ENCODE data around the gene CORO1C.

Gene CORO1C

DNA sequence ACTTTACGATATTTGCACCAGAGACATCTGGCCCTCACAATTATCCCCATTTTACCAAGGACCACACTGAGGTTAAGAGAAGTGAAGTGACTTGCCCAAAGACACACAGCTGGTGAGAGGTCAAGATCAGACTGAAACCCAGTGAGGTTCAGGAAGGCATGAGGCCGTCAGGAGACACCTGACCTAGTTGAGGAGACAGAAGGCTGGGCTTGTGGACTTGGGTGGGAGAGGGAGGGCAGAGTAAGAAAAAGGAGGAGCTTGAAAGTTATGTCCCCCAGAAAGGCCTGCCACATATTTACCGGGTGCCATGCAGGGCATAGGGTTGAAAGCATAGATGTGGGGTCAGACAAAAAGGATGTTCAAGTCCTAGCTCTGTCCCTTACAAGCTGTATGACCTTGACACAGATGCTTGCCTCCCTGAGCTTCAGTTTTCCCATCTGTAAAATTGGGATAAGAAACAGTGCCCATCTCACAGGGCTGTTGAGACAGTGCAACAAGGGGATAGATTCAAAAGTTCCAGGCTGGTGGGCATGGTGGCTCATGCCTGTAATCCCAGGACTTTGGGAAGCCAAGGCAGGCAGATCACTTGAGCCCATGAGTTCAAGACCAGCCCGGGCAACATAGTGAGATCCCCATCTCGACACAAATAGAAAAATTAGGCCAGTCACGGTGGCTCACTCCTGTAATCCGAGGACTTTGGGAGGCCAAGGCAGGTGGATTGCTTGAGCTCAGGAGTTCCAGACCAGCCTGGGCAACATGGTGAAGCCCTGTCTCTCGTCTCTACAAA, 104.0 kb downstream of the CORO1C start:
- Histone ChIP-seq H3K27me3 (replicated peaks in 2 of 5; ENCODE audit: control insufficient read depth in 4 of 5, insufficient read depth in 5 of 5, low read length in 4 of 5) (no peaks in the 10 kb centered on the region), H3K36me3 (ENCODE audit: control insufficient read depth in 4 of 4, insufficient read depth in 4 of 4, low read length in 3 of 4) (peaks cover 7 to 48% (median 29%) of the 10 kb centered on the region in 4 experiments), H3K4me1 (ENCODE audit: control extremely low read depth in 1 of 4, control insufficient read depth in 4 of 4, insufficient read depth in 4 of 4, low read length in 3 of 4) (peaks cover 13 to 60% (median 50%) of the 10 kb centered on the region in 4 experiments), H3K27ac (ENCODE audit: insufficient read depth in 1 of 2, low read depth in 1 of 2, low read length in 2 of 2, poor library complexity in 1 of 2, severe bottlenecking in 2 of 2) (peak overlapping the region in 1 of 2 experiments; percentile 87), H3K4me3 (ENCODE audit: control insufficient read depth in 1 of 7, extremely low read depth in 1 of 7, insufficient read depth in 4 of 7, low read depth in 2 of 7, low read length in 6 of 7) (peak overlapping the region in 2 of 7 experiments; percentile 3 to 8), H3K9me3 (ENCODE audit: control extremely low read depth in 1 of 5, control insufficient read depth in 4 of 5, insufficient read depth in 2 of 5, low read depth in 1 of 5, low read length in 4 of 5) (no peaks in the 10 kb centered on the region)
- WGBS (ENCODE audit: insufficient coverage): 100% methylated on average over 5 of the region's 8 CpGs
- POLR2A ChIA-PET: no interaction called here
- CTCF ChIA-PET: interaction anchor here (1.2 to 30.5 kb wide), 5 partner anchors 9 to 198 kb away, joined by 3 to 591 read pairs (median 4); partner anchors contain the start of genes ISCU and SART3
- DNase-seq: no peak

DNA sequence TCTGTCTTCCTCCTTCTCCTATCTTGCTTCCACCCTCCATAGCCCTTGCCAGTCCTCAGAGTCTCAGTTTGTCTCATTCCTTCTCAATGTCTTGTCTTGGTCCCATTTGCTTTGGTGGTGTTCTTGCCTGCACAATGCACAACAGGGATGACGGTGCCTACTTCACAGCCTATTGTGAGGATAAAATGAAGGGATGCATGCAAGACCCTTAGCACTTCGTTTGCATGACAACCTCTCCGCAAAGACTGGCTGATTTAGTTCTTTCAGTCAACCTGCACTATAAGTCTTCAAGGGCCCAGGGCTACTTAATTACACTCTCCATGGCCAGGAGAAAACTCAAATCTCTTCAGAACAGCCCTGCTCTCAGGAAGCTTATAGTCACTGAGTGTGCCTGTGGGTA, 106.1 kb downstream of the CORO1C start:
- ChIA-PET CTCF (interaction anchor here (1.4 to 30.5 kb wide), 2 partner anchors 10 to 57 kb away, joined by 4 to 591 read pairs; partner anchors contain the start of genes ISCU and SART3), POLR2A (no interaction called here)
- no peaks in the 10 kb centered on the region for H3K9me3 ChIP-seq (ENCODE audit: control extremely low read depth in 1 of 5, control insufficient read depth in 4 of 5, insufficient read depth in 2 of 5, low read depth in 1 of 5, low read length in 4 of 5)
- H3K36me3 ChIP-seq (ENCODE audit: control insufficient read depth in 4 of 4, insufficient read depth in 4 of 4, low read length in 3 of 4): peaks cover 7 to 55% (median 45%) of the 10 kb centered on the region in 4 experiments
- H3K27me3 ChIP-seq (replicated peaks in 2 of 5; ENCODE audit: control insufficient read depth in 4 of 5, insufficient read depth in 5 of 5, low read length in 4 of 5): no peaks in the 10 kb centered on the region
- no peak overlapping the region for H3K27ac ChIP-seq (ENCODE audit: insufficient read depth in 1 of 2, low read depth in 1 of 2, low read length in 2 of 2, poor library complexity in 1 of 2, severe bottlenecking in 2 of 2)
- WGBS (ENCODE audit: insufficient coverage): 88% methylated on average over 3 of the region's 3 CpGs
- no peak overlapping the region for H3K4me3 ChIP-seq (ENCODE audit: control insufficient read depth in 1 of 7, extremely low read depth in 1 of 7, insufficient read depth in 4 of 7, low read depth in 2 of 7, low read length in 6 of 7)
- DNase-seq: no peak
- H3K4me1 ChIP-seq (ENCODE audit: control extremely low read depth in 1 of 4, control insufficient read depth in 4 of 4, insufficient read depth in 4 of 4, low read length in 3 of 4): peaks cover 10 to 48% (median 30%) of the 10 kb centered on the region in 4 experiments

DNA sequence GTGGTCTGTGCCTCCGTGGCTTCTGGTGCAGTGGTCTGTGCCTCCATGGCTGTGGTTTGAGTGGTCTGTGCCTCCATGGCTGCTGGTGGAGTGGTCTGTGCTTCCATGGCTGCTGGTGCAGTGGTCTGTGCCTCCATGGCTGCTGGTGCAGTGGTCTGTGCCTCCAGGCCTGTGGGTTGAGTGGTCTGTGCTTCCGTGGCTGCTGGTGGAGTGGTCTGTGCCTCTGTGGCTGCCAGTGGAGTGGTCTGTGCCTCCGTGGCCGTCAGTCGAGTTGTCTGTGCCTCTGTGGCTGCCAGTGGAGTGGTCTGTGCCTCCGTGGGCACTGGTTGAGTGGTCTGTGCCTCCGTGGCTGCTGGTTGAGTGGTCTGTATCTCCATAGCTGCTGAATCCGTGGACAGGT, 107.7 kb downstream of the CORO1C start:
- ChIA-PET CTCF (interaction anchor here (30.5 kb wide), 1 partner anchor 55 kb away, joined by 591 read pairs; the partner anchor contains the start of genes ISCU and SART3), POLR2A (no interaction called here)
- H3K4me1 ChIP-seq (ENCODE audit: control extremely low read depth in 1 of 4, control insufficient read depth in 4 of 4, insufficient read depth in 4 of 4, low read length in 3 of 4): peaks cover 5 to 37% (median 13%) of the 10 kb centered on the region in 4 experiments
- no peaks in the 10 kb centered on the region for H3K27me3 ChIP-seq (replicated peaks in 2 of 5; ENCODE audit: control insufficient read depth in 4 of 5, insufficient read depth in 5 of 5, low read length in 4 of 5)
- DNase-seq: no peak
- WGBS (ENCODE audit: insufficient coverage): 100% methylated on average over 8 of the region's 8 CpGs
- no peaks in the 10 kb centered on the region for H3K9me3 ChIP-seq (ENCODE audit: control extremely low read depth in 1 of 5, control insufficient read depth in 4 of 5, insufficient read depth in 2 of 5, low read depth in 1 of 5, low read length in 4 of 5)
- H3K36me3 ChIP-seq (ENCODE audit: control insufficient read depth in 4 of 4, insufficient read depth in 4 of 4, low read length in 3 of 4): peaks cover 7 to 61% (median 49%) of the 10 kb centered on the region in 4 experiments
- H3K4me3 ChIP-seq (ENCODE audit: control insufficient read depth in 1 of 7, extremely low read depth in 1 of 7, insufficient read depth in 4 of 7, low read depth in 2 of 7, low read length in 6 of 7): no peak overlapping the region
- H3K27ac ChIP-seq (ENCODE audit: insufficient read depth in 1 of 2, low read depth in 1 of 2, low read length in 2 of 2, poor library complexity in 1 of 2, severe bottlenecking in 2 of 2): no peak overlapping the region

DNA sequence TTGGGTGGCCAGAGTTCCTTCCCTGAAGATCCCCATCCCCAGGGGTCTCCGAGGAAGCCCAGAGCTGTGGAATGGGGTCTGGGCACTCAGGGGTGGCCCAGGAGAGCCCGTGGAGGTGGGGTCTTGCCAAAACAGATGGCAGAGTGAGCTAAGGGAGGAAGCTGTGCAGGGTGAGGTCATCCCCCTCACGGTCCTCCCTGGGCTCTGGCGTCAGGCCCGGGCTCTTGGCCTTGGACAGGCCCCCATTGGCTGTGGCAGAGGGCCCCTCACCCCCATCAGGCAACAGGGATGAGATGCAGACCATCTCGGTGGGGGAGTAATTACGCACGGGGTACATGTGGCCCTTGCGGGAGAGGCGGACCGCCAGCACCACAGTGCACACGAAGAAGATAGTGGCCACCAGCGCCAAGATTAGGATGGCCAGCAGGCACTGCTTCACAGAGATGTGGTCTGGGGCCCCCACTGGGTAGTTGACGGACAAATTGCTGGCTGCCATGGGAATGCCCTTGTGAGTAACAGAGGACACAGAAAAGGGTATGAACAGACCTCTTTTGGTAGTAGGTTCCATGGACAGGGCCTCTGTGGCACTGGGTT, 108.3 kb downstream of the CORO1C start:
- Histone ChIP-seq H3K4me1 (ENCODE audit: control extremely low read depth in 1 of 4, control insufficient read depth in 4 of 4, insufficient read depth in 4 of 4, low read length in 3 of 4) (peaks cover under 1 to 37% (median 8%) of the 10 kb centered on the region in 4 experiments), H3K27me3 (replicated peaks in 2 of 5; ENCODE audit: control insufficient read depth in 4 of 5, insufficient read depth in 5 of 5, low read length in 4 of 5) (no peaks in the 10 kb centered on the region), H3K36me3 (ENCODE audit: control insufficient read depth in 4 of 4, insufficient read depth in 4 of 4, low read length in 3 of 4) (peaks cover 7 to 61% (median 49%) of the 10 kb centered on the region in 4 experiments), H3K4me3 (ENCODE audit: control insufficient read depth in 1 of 7, extremely low read depth in 1 of 7, insufficient read depth in 4 of 7, low read depth in 2 of 7, low read length in 6 of 7) (no peak overlapping the region), H3K9me3 (ENCODE audit: control extremely low read depth in 1 of 5, control insufficient read depth in 4 of 5, insufficient read depth in 2 of 5, low read depth in 1 of 5, low read length in 4 of 5) (no peaks in the 10 kb centered on the region), H3K27ac (ENCODE audit: insufficient read depth in 1 of 2, low read depth in 1 of 2, low read length in 2 of 2, poor library complexity in 1 of 2, severe bottlenecking in 2 of 2) (peak overlapping the region in 1 of 2 experiments; percentile 32)
- no peak for DNase-seq
- ChIA-PET POLR2A (no interaction called here), CTCF (interaction anchor here (1.4 to 30.5 kb wide), 3 partner anchors 8 to 54 kb away, joined by 3 to 591 read pairs (median 120); partner anchors contain the start of genes ISCU, SART3 and SELPLG)
- WGBS (ENCODE audit: insufficient coverage): 95% methylated on average over 13 of the region's 14 CpGs

DNA sequence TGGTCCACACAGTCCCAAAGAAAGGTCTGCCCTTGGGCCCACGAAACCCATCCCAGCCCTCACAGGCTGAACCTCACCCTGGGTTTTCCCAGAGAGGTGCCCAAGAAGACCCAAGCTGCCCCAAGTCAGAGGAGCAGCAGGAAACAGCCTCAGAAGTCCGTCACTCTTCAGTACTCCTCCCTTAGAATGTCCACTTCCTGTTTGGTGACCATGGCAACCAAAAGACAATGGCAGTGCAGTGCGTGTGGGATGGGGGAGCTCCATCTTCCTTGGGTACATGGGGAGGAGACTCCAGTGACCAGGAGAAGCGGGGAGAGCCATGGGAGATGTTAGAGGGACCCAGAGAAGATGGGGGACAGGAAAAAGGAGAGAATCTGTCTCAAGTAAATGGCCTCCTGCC, 108.9 kb downstream of the CORO1C start:
- Histone ChIP-seq H3K9me3 (ENCODE audit: control extremely low read depth in 1 of 5, control insufficient read depth in 4 of 5, insufficient read depth in 2 of 5, low read depth in 1 of 5, low read length in 4 of 5) (no peaks in the 10 kb centered on the region), H3K4me1 (ENCODE audit: control extremely low read depth in 1 of 4, control insufficient read depth in 4 of 4, insufficient read depth in 4 of 4, low read length in 3 of 4) (peaks cover 0 to 37% (median 11%) of the 10 kb centered on the region in 4 experiments), H3K27ac (ENCODE audit: insufficient read depth in 1 of 2, low read depth in 1 of 2, low read length in 2 of 2, poor library complexity in 1 of 2, severe bottlenecking in 2 of 2) (peak overlapping the region in 1 of 2 experiments; percentile 32), H3K27me3 (replicated peaks in 2 of 5; ENCODE audit: control insufficient read depth in 4 of 5, insufficient read depth in 5 of 5, low read length in 4 of 5) (no peaks in the 10 kb centered on the region), H3K36me3 (ENCODE audit: control insufficient read depth in 4 of 4, insufficient read depth in 4 of 4, low read length in 3 of 4) (peaks cover 7 to 57% (median 49%) of the 10 kb centered on the region in 4 experiments), H3K4me3 (ENCODE audit: control insufficient read depth in 1 of 7, extremely low read depth in 1 of 7, insufficient read depth in 4 of 7, low read depth in 2 of 7, low read length in 6 of 7) (no peak overlapping the region)
- ChIA-PET POLR2A (no interaction called here), CTCF (interaction anchor here (1.4 to 30.5 kb wide), 3 partner anchors 9 to 54 kb away, joined by 3 to 591 read pairs (median 120); partner anchors contain the start of genes ISCU, SART3 and SELPLG)
- 75% methylated on average over 4 of the region's 4 CpGs for WGBS (ENCODE audit: insufficient coverage)
- DNase-seq: no peak

DNA sequence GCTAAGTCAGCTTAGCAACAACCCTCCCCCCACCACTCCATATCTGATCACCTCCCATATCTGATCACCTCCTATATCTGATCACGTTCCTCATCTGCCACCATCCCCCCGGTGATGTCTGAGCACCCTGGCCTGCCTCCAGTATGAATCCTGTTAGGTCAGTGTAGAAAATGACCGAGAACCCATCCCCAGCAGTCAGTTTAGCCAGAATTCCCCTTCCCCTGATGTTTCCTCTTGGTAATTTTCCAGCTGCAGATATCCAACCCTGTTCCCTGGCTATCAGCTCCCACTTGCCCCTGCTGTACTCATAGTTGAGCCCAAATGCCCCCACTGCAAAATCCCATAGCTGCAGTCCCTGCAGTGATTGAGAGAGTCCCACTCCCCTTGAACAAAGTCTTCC, 110.2 kb downstream of the CORO1C start:
- Histone ChIP-seq H3K27ac (ENCODE audit: insufficient read depth in 1 of 2, low read depth in 1 of 2, low read length in 2 of 2, poor library complexity in 1 of 2, severe bottlenecking in 2 of 2) (no peak overlapping the region), H3K4me1 (ENCODE audit: control extremely low read depth in 1 of 4, control insufficient read depth in 4 of 4, insufficient read depth in 4 of 4, low read length in 3 of 4) (peaks cover 3 to 44% (median 20%) of the 10 kb centered on the region in 4 experiments), H3K36me3 (ENCODE audit: control insufficient read depth in 4 of 4, insufficient read depth in 4 of 4, low read length in 3 of 4) (peaks cover 2 to 52% (median 46%) of the 10 kb centered on the region in 4 experiments), H3K4me3 (ENCODE audit: control insufficient read depth in 1 of 7, extremely low read depth in 1 of 7, insufficient read depth in 4 of 7, low read depth in 2 of 7, low read length in 6 of 7) (no peak overlapping the region), H3K27me3 (replicated peaks in 2 of 5; ENCODE audit: control insufficient read depth in 4 of 5, insufficient read depth in 5 of 5, low read length in 4 of 5) (no peaks in the 10 kb centered on the region), H3K9me3 (ENCODE audit: control extremely low read depth in 1 of 5, control insufficient read depth in 4 of 5, insufficient read depth in 2 of 5, low read depth in 1 of 5, low read length in 4 of 5) (peaks cover 0 to under 1% (median 0%) of the 10 kb centered on the region in 5 experiments)
- 100% methylated on average over 2 of the region's 3 CpGs for WGBS (ENCODE audit: insufficient coverage)
- DNase-seq: no peak
- ChIA-PET POLR2A (no interaction called here), CTCF (interaction anchor here (0.6 to 30.5 kb wide), 6 partner anchors 10 to 182 kb away, joined by 3 to 591 read pairs (median 4); partner anchors contain the start of genes ISCU, SART3 and SELPLG)
